Measurements from ENCODE around the gene TMEM169.
A peak's percentile ranks its signal among the peaks of the same experiment; 100 is the strongest.
"Not testable (repeated sequence)": the region's sequence is repeated elsewhere in the genome, so short reads cannot be mapped to it uniquely, and the experiment has no call there.

TMEM169 gene

DNA sequence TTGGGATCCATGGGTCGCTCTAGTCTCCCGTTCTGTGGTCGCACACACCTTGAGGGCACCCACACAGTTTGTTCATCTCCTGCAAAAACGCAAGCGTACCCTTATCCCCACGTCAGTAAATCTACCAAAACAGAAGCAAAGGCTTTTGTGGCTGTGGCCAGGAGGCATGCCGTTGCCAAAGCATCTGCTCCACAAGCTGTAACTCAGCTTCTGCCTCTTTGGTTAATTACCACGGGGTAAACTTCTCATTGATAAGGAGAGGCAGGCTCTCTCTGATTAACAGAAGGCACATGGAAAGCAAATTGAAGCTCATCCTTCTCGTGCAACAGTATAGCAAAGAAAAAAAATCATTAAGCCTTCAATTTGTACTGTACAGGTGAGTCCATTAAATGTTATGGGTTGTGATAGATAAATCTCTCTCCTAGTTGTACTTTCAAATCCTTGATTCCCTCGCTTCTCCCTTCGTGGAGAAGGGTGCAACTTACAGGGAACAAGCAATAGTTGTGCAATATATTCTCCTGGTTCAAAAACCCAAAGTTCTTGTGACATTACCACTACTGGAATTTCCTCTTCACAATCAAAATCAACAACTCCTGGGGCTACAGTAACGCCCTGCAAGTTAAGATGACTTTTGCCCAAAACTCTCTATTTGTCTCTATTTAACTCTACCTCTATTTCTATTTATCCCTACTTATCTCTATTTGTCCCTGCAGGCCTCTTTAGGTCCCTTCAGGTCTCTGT lies 10.4 kb upstream of the TMEM169 start:
- Histone ChIP-seq H3K4me3 (ENCODE audit: low read depth, low read length) (no peak overlapping the region), H3K27ac (ENCODE audit: low read depth, low read length) (no peak overlapping the region), H3K27me3 (ENCODE audit: insufficient read depth, low read length) (no peaks in the 10 kb centered on the region), H3K36me3 (ENCODE audit: insufficient read depth, low read length) (0 out of 2 replicates have a peak, but pooled peaks cover 3% of the 10 kb centered on the region), H3K4me1 (ENCODE audit: control insufficient read depth, insufficient read depth, low read length, unreplicated experiment) (peaks cover 8% of the 10 kb centered on the region), H2AFZ (ENCODE audit: low read length, unreplicated experiment) (no peak overlapping the region), H3K79me2 (ENCODE audit: control insufficient read depth, insufficient read depth, low read length, unreplicated experiment) (no peaks in the 10 kb centered on the region)

- Histone ChIP-seq H3K79me2 (ENCODE audit: control insufficient read depth, insufficient read depth, low read length, unreplicated experiment) (no peaks in the 10 kb centered on the region), H3K4me1 (ENCODE audit: control insufficient read depth, insufficient read depth, low read length, unreplicated experiment) (no peaks in the 10 kb centered on the region)
Observed at GRCh38 chr2:216072473-216072872, 9.2 kb upstream of the TMEM169 start.

GRCh38 chr2:216073773-216074172 lies 7.9 kb upstream of the TMEM169 start:
- Histone ChIP-seq H3K79me2 (ENCODE audit: control insufficient read depth, insufficient read depth, low read length, unreplicated experiment) (no peaks in the 10 kb centered on the region), H3K36me3 (ENCODE audit: insufficient read depth, low read length) (0 out of 2 replicates have a peak, but pooled peaks cover 3% of the 10 kb centered on the region), H3K4me3 (ENCODE audit: low read depth, low read length) (no peak overlapping the region), H3K4me1 (ENCODE audit: control insufficient read depth, insufficient read depth, low read length, unreplicated experiment) (peaks cover 3% of the 10 kb centered on the region), H2AFZ (ENCODE audit: low read length, unreplicated experiment) (no peak overlapping the region), H3K27me3 (ENCODE audit: insufficient read depth, low read length) (no peaks in the 10 kb centered on the region), H3K27ac (ENCODE audit: low read depth, low read length) (no peak overlapping the region)

More at GRCh38 chr2:216072473-216072872, 9.2 kb upstream of the TMEM169 start:
- Histone ChIP-seq H3K4me3 (ENCODE audit: low read depth, low read length) (no peak overlapping the region), H3K27me3 (ENCODE audit: insufficient read depth, low read length) (no peaks in the 10 kb centered on the region), H3K36me3 (ENCODE audit: insufficient read depth, low read length) (0 out of 2 replicates have a peak, but pooled peaks cover 3% of the 10 kb centered on the region), H3K27ac (ENCODE audit: low read depth, low read length) (no peak overlapping the region), H2AFZ (ENCODE audit: low read length, unreplicated experiment) (no peak overlapping the region)

DNA sequence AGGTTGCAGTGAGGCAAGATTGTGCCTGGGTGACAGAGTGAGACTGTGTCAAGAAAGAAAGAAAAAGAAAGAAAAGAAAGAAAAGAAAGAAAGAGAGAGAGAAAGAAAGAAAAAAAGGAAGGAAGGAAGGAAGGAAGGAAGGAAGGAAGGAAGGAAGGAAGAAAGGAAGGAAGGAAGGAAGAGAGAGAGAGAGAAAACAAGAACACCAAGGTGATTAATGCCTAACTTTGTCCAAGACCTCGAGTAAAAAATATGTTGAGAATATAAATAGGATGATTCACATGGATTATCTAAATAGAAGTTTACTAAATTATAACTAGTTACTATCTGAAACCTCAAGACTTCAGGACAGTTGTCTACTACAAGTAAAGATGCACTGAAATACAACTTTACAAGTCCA lies 7.3 kb upstream of the TMEM169 start:
- 0 out of 2 replicates have a peak, but pooled peaks cover 3% of the 10 kb centered on the region for H3K36me3 ChIP-seq (ENCODE audit: insufficient read depth, low read length)
- no peak overlapping the region for H3K4me3 ChIP-seq (ENCODE audit: low read depth, low read length)
- no peaks in the 10 kb centered on the region for H3K27me3 ChIP-seq (ENCODE audit: insufficient read depth, low read length)
- peaks cover 5% of the 10 kb centered on the region for H3K4me1 ChIP-seq (ENCODE audit: control insufficient read depth, insufficient read depth, low read length, unreplicated experiment)
- no peak overlapping the region for H3K27ac ChIP-seq (ENCODE audit: low read depth, low read length)
- H2AFZ ChIP-seq (ENCODE audit: low read length, unreplicated experiment): no peak overlapping the region
- H3K79me2 ChIP-seq (ENCODE audit: control insufficient read depth, insufficient read depth, low read length, unreplicated experiment): no peaks in the 10 kb centered on the region

DNA sequence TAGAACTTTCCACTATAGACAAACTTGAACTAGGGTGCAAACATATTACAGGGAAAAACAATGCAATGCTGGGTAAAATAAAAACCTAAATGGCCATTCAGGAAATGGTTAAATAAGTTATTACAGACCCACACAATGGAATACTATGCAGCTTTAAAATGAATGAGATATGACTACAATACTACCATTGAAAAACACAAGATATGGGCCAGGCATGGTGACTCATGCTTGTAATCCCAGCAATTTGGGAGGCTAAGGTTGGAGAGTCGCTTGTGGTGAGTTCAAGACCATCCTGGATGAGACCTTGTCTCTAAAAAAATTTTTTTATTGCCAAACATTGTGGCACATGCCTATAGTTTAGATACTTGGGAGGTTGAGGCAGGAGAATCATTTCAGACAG lies 6.9 kb upstream of the TMEM169 start:
- peaks cover 5% of the 10 kb centered on the region for H3K4me1 ChIP-seq (ENCODE audit: control insufficient read depth, insufficient read depth, low read length, unreplicated experiment)
- no peaks in the 10 kb centered on the region for H3K27me3 ChIP-seq (ENCODE audit: insufficient read depth, low read length)
- H3K79me2 ChIP-seq (ENCODE audit: control insufficient read depth, insufficient read depth, low read length, unreplicated experiment): no peaks in the 10 kb centered on the region
- 0 out of 2 replicates have a peak, but pooled peaks cover 3% of the 10 kb centered on the region for H3K36me3 ChIP-seq (ENCODE audit: insufficient read depth, low read length)
- H2AFZ ChIP-seq (ENCODE audit: low read length, unreplicated experiment): no peak overlapping the region
- no peak overlapping the region for H3K27ac ChIP-seq (ENCODE audit: low read depth, low read length)
- no peak overlapping the region for H3K4me3 ChIP-seq (ENCODE audit: low read depth, low read length)

GRCh38 chr2:216075510-216076485 lies 5.9 kb upstream of the TMEM169 start:
- Histone ChIP-seq H3K4me1 (ENCODE audit: control insufficient read depth, insufficient read depth, low read length, unreplicated experiment) (peaks cover 5% of the 10 kb centered on the region), H2AFZ (ENCODE audit: low read length, unreplicated experiment) (no peak overlapping the region), H3K27me3 (ENCODE audit: insufficient read depth, low read length) (no peaks in the 10 kb centered on the region), H3K4me3 (ENCODE audit: low read depth, low read length) (no peak overlapping the region), H3K27ac (ENCODE audit: low read depth, low read length) (no peak overlapping the region), H3K79me2 (ENCODE audit: control insufficient read depth, insufficient read depth, low read length, unreplicated experiment) (no peaks in the 10 kb centered on the region), H3K36me3 (ENCODE audit: insufficient read depth, low read length) (0 out of 2 replicates have a peak, but pooled peaks cover 3% of the 10 kb centered on the region)

- peaks cover 5% of the 10 kb centered on the region for H3K4me1 ChIP-seq (ENCODE audit: control insufficient read depth, insufficient read depth, low read length, unreplicated experiment)
- H3K36me3 ChIP-seq (ENCODE audit: insufficient read depth, low read length): no peaks in the 10 kb centered on the region
- no peaks in the 10 kb centered on the region for H3K27me3 ChIP-seq (ENCODE audit: insufficient read depth, low read length)
- no peak overlapping the region for H2AFZ ChIP-seq (ENCODE audit: low read length, unreplicated experiment)
- no peak overlapping the region for H3K4me3 ChIP-seq (ENCODE audit: low read depth, low read length)
- no peaks in the 10 kb centered on the region for H3K79me2 ChIP-seq (ENCODE audit: control insufficient read depth, insufficient read depth, low read length, unreplicated experiment)
- 0 out of 2 replicates have a peak overlapping the region, but pooled peaks have one; percentile 31 for H3K27ac ChIP-seq (ENCODE audit: low read depth, low read length)
Observed at GRCh38 chr2:216078776-216079175, 2.9 kb upstream of the TMEM169 start.

- H3K4me3 ChIP-seq (ENCODE audit: low read depth, low read length); H3K79me2 ChIP-seq (ENCODE audit: control insufficient read depth, insufficient read depth, low read length, unreplicated experiment); H3K4me1 ChIP-seq (ENCODE audit: control insufficient read depth, insufficient read depth, low read length, unreplicated experiment): not testable (repeated sequence)
Observed at GRCh38 chr2:216080048-216080447, 1.7 kb upstream of the TMEM169 start.

GRCh38 chr2:216081012-216081411 lies 707 bp upstream of the TMEM169 start:
- no peak overlapping the region for H3K27ac ChIP-seq (ENCODE audit: low read depth, low read length)
- no peaks in the 10 kb centered on the region for H3K79me2 ChIP-seq (ENCODE audit: control insufficient read depth, insufficient read depth, low read length, unreplicated experiment)
- peak overlapping the region; percentile 91 for H3K4me3 ChIP-seq (ENCODE audit: low read depth, low read length)
- H3K27me3 ChIP-seq (ENCODE audit: insufficient read depth, low read length): no peaks in the 10 kb centered on the region
- no peaks in the 10 kb centered on the region for H3K36me3 ChIP-seq (ENCODE audit: insufficient read depth, low read length)
- peaks cover 5% of the 10 kb centered on the region for H3K4me1 ChIP-seq (ENCODE audit: control insufficient read depth, insufficient read depth, low read length, unreplicated experiment)
- H2AFZ ChIP-seq (ENCODE audit: low read length, unreplicated experiment): peak overlapping the region; percentile 87

More at GRCh38 chr2:216080048-216080447, 1.7 kb upstream of the TMEM169 start:
- not testable (repeated sequence) for H3K27me3 ChIP-seq (ENCODE audit: insufficient read depth, low read length); H2AFZ ChIP-seq (ENCODE audit: low read length, unreplicated experiment); H3K36me3 ChIP-seq (ENCODE audit: insufficient read depth, low read length); H3K27ac ChIP-seq (ENCODE audit: low read depth, low read length)

- peak overlapping the region; percentile 57 for H2AFZ ChIP-seq (ENCODE audit: low read length, unreplicated experiment)
- no peaks in the 10 kb centered on the region for H3K36me3 ChIP-seq (ENCODE audit: insufficient read depth, low read length)
- no peaks in the 10 kb centered on the region for H3K79me2 ChIP-seq (ENCODE audit: control insufficient read depth, insufficient read depth, low read length, unreplicated experiment)
- H3K4me3 ChIP-seq (ENCODE audit: low read depth, low read length): peak overlapping the region; percentile 91
- H3K4me1 ChIP-seq (ENCODE audit: control insufficient read depth, insufficient read depth, low read length, unreplicated experiment): peaks cover 5% of the 10 kb centered on the region
- H3K27ac ChIP-seq (ENCODE audit: low read depth, low read length): no peak overlapping the region
- no peaks in the 10 kb centered on the region for H3K27me3 ChIP-seq (ENCODE audit: insufficient read depth, low read length)
Observed at GRCh38 chr2:216082117-216082711, 495 bp downstream of the TMEM169 start.

All from ACC112 (cell line).